HCT116 (cell line): ENCODE results near the gene PTPN2. TPM values are rescaled to one million over a fixed set of nuclear protein-coding genes. Genes with fewer than 3 reads are reported as not detected.

Experiments used
- ATAC-seq: fragments of 200-7000 bp; cut with Tn5 transposase; 2 replicates; pipeline ENCODE4 v1.9.1; 2020; ENCODE audit warnings: mild to moderate bottlenecking, moderate library complexity
- BruUV-seq: library from RNA; stranded (reverse); fragments of 400-500 nt; replicated peaks from 2 replicates; lab custom pipeline; 2021; lab: Mats Ljungman, UMichigan
- CTCF ChIA-PET: fragments of 300-600 bp; sonication (Branson Sonifier 250); formaldehyde crosslinking; loops from one replicate; lab custom pipeline; 2021; ENCODE audit warnings: antibody characterized with exemption; lab: Charles Lee
- POLR2A ChIA-PET: fragments of 300-600, 350-600 bp; sonication (Branson Sonifier 250); formaldehyde crosslinking; loops from one replicate; lab custom pipeline; 2021; ENCODE audit warnings: antibody characterized with exemption; lab: Charles Lee
- RAD21 ChIA-PET, 2 experiments: fragments of 300-600 bp; sonication (Branson Sonifier 250); formaldehyde crosslinking; loops; one replicate each; lab custom pipeline; 2023; ENCODE audit warnings: low total read pairs in 2 of 2; ENCODE audit not compliant: uncharacterized antibody in 2 of 2, unreplicated experiment in 2 of 2, low non-redundant PET in 1 of 2; lab: Charles Lee
- DNase-seq: peaks from one replicate; pipeline ENCODE4 v3.0.0-alpha.2; 2010; ENCODE audit warnings: low read depth, low spot score
- H2AFZ ChIP-seq: fragments of 200-600 bp; shearing (Covaris generic), sonication (generic); 2 replicates; pipeline ENCODE4 v1.6.1; 2017; ENCODE audit warnings: low read depth, mixed run types, mixed read lengths, antibody characterized with exemption, low read length; ENCODE audit not compliant: poor library complexity, severe bottlenecking
- H3K27ac ChIP-seq: 2 replicates; pipeline ENCODE4 v1.5.1; 2012; ENCODE audit warnings: low read depth, low read length
- H3K27me3 ChIP-seq: fragments of 200-600 bp; sonication (generic); 2 replicates; pipeline ENCODE4 v1.6.1; 2016; ENCODE audit warnings: mixed run types, low read length, mixed read lengths; ENCODE audit not compliant: insufficient read depth
- H3K36me3 ChIP-seq, 2 experiments: fragments of 200-500 bp in 1 of 2; fragments of 200-600 bp in 1 of 2; sonication (Bioruptor generic) in 1 of 2; sonication (generic) in 1 of 2; 2 replicates each; pipeline versions ENCODE4 v1.5.1 to v1.6.1; 2014 to 2016; ENCODE audit warnings: low read length in 2 of 2, inconsistent platforms in 1 of 2, mixed read lengths in 1 of 2, mixed run types in 1 of 2; ENCODE audit not compliant: insufficient read depth in 2 of 2, control insufficient read depth in 1 of 2
- H3K4me1 ChIP-seq, 2 experiments: fragments of 200-600 bp in 1 of 2; sonication (generic) in 1 of 2; 2 replicates each; pipeline versions ENCODE4 v1.5.1 to v1.6.1; 2012 to 2017; ENCODE audit warnings: low read length in 2 of 2, inconsistent platforms in 1 of 2, mild to moderate bottlenecking in 1 of 2, mixed read lengths in 1 of 2, mixed run types in 1 of 2, moderate library complexity in 1 of 2; ENCODE audit not compliant: insufficient read depth in 2 of 2, control insufficient read depth in 1 of 2
- H3K4me2 ChIP-seq: fragments of 200-600 bp; sonication (generic); 2 replicates; pipeline ENCODE4 v1.6.1; 2017; ENCODE audit warnings: mixed run types, low read length, mixed read lengths
- H3K4me3 ChIP-seq, 2 experiments: fragments of 200-600 bp in 1 of 2; sonication (generic) in 1 of 2; replicated peaks in 1 of 2; 2 replicates each; pipeline ENCODE4 v1.5.1; 2011 to 2016; ENCODE audit warnings: low read length in 2 of 2, control low read depth in 1 of 2, low read depth in 1 of 2, mild to moderate bottlenecking in 1 of 2, mixed read lengths in 1 of 2, mixed run types in 1 of 2
- H3K79me2 ChIP-seq: fragments of 200-600 bp; sonication (generic); 2 replicates; pipeline ENCODE4 v1.6.1; 2017; ENCODE audit warnings: mild to moderate bottlenecking, mixed run types, low read length, moderate library complexity, mixed read lengths; ENCODE audit not compliant: insufficient read depth
- H3K9ac ChIP-seq: fragments of 200-600 bp; sonication (generic); 2 replicates; pipeline ENCODE4 v1.6.1; 2016; ENCODE audit warnings: low read length, mixed read lengths
- H3K9me2 ChIP-seq: fragments of 200-600 bp; sonication (generic), shearing (Covaris generic); 2 replicates; pipeline ENCODE4 v1.6.1; 2017; ENCODE audit warnings: mixed run types, mild to moderate bottlenecking, moderate library complexity; ENCODE audit not compliant: insufficient read depth
- H3K9me3 ChIP-seq, 2 experiments: fragments of 200-500 bp in 1 of 2; fragments of 200-600 bp in 1 of 2; sonication (Bioruptor generic) in 1 of 2; sonication (generic) in 1 of 2; 2 replicates each; pipeline ENCODE4 v1.6.1; 2014 to 2017; ENCODE audit warnings: low read length in 2 of 2, mixed read lengths in 2 of 2, inconsistent platforms in 1 of 2, low read depth in 1 of 2, mild to moderate bottlenecking in 1 of 2, mixed run types in 1 of 2, moderate library complexity in 1 of 2; ENCODE audit not compliant: control insufficient read depth in 1 of 2, insufficient read depth in 1 of 2
- H4K20me1 ChIP-seq: fragments of 200-600 bp; sonication (generic), shearing (Covaris generic); 2 replicates; pipeline ENCODE4 v1.6.1; 2017; ENCODE audit warnings: mixed run types, mild to moderate bottlenecking, moderate library complexity; ENCODE audit not compliant: insufficient read depth
- ATF3 ChIP-seq: IDR thresholded peaks from 2 replicates; pipeline ENCODE4 v1.6.1; 2012
- CBX3 ChIP-seq: IDR thresholded peaks from 2 replicates; pipeline ENCODE4 v1.6.1; 2012; ENCODE audit warnings: low read depth
- CEBPB ChIP-seq: IDR thresholded peaks from 2 replicates; pipeline ENCODE4 v1.6.1; 2012; ENCODE audit warnings: low read depth
- SIN3A ChIP-seq: IDR thresholded peaks from 2 replicates; pipeline ENCODE4 v1.6.1; 2012; ENCODE audit warnings: low read depth
- TCF7L2 ChIP-seq: IDR thresholded peaks from 2 replicates; pipeline ENCODE4 v1.7.0; 2011; ENCODE audit warnings: borderline replicate concordance, inconsistent platforms; ENCODE audit not compliant: insufficient read depth, insufficient read length; ENCODE audit errors: extremely low read depth
- ZFX ChIP-seq: fragments of 450-650 bp; IDR thresholded peaks from 2 replicates; pipeline ENCODE4 v1.6.1; 2017
- ZNF274 ChIP-seq: fragments of 200-500 bp; sonication (Bioruptor generic); IDR thresholded peaks from 2 replicates; pipeline ENCODE4 v1.6.1; 2014; ENCODE audit warnings: mild to moderate bottlenecking, low read depth, low read length, inconsistent platforms
- intact Hi-C: fragments of 100-400 bp; cut with micrococcal nuclease; formaldehyde crosslinking; loops from 2 replicates; pipeline ENCODE4 v1.10.0; 2022
- total RNA-seq: library from RNA; stranded (reverse); gene quantifications from one replicate; pipeline ENCODE4 v1.2.1, GENCODE V29; 2021; ENCODE audit not compliant: unreplicated experiment

The PTPN2 gene
- total RNA-seq, 1 experiment from 2014 or later: 50.3 TPM

- H3K4me1 ChIP-seq: peaks cover 10 to 15% of the 10 kb centered on the region in 2 experiments
- H3K9me2 ChIP-seq: no peaks in the 10 kb centered on the region
- H3K79me2 ChIP-seq: peaks cover 91% of the 10 kb centered on the region
- ChIA-PET CTCF (no interaction called here), RAD21 (no interaction called here), POLR2A (no interaction called here)
- no peaks in the 10 kb centered on the region for H3K36me3 ChIP-seq
- TF ChIP-seq CEBPB (no peak), ATF3 (no peak)
- no TSS peak for BruUV-seq
- intact Hi-C loops: no loop called here
- peak overlapping the region; percentile 32 for H3K4me2 ChIP-seq
- H4K20me1 ChIP-seq: peaks cover 13% of the 10 kb centered on the region; the same call in 1 of the 2 replicates
- no peaks in the 10 kb centered on the region for H3K9me3 ChIP-seq
- DNase-seq: no peak
- no peak overlapping the region for H3K4me3 ChIP-seq
- H3K27ac ChIP-seq: no peak overlapping the region
- no peaks in the 10 kb centered on the region for H3K27me3 ChIP-seq
- H3K9ac ChIP-seq: no peak overlapping the region; the same call in 1 of the 2 replicates
- no peak overlapping the region for H2AFZ ChIP-seq
- ATAC-seq: peak; percentile 69
Measured at GRCh38 chr18:12862467-12862866, 21.6 kb downstream of the PTPN2 start.

GRCh38 chr18:12861637-12862036 lies 22.4 kb downstream of the PTPN2 start:
- TF ChIP-seq SIN3A (no peak), ZFX (no peak), ZNF274 (no peak), TCF7L2 (no peak), CBX3 (no peak)
- TF ChIP-seq, all 23 proteins: peak for 0
- H3K79me2 ChIP-seq: peaks cover 89% of the 10 kb centered on the region
- ATAC-seq (no peak), DNase-seq (no peak)
- peaks cover 10 to 15% of the 10 kb centered on the region in 2 experiments for H3K4me1 ChIP-seq
- no TSS peak for BruUV-seq
- H3K9ac ChIP-seq: no peak overlapping the region
- no peaks in the 10 kb centered on the region for H3K9me3 ChIP-seq
- ChIA-PET RAD21 (no interaction called here), CTCF (no interaction called here), POLR2A (no interaction called here)
- intact Hi-C loops: no loop called here
- H4K20me1 ChIP-seq: peaks cover 10% of the 10 kb centered on the region; the same call in 1 of the 2 replicates
- H3K36me3 ChIP-seq: no peaks in the 10 kb centered on the region
- no peak overlapping the region for H3K27ac ChIP-seq
- no peak overlapping the region for H3K4me2 ChIP-seq
- no peak overlapping the region for H3K4me3 ChIP-seq
- no peak overlapping the region for H2AFZ ChIP-seq
- no peaks in the 10 kb centered on the region for H3K27me3 ChIP-seq
- no peaks in the 10 kb centered on the region for H3K9me2 ChIP-seq
